Stimulated activated naive B cell treated with anti-CD40 and anti-IgM and Interleukin-4, amounts not matched to agents 10 μg/mL and 1 μg/mL and 100 μg/mL, for 72 hours (primary cell): ENCODE data around the gene TMED8.
"Not testable (repeated sequence)": the region's sequence is repeated elsewhere in the genome, so short reads cannot be mapped to it uniquely, and the experiment has no call there.

Source experiments
- ATAC-seq, 2 donors: fragments of 150-1000 bp; cut with Tn5 transposase; replicated peaks; 2 replicates each; pipeline ENCODE4 v1.10.0; 2021; ENCODE audit warnings: moderate library complexity in 1 of 2
- DNase-seq: peaks from one replicate; pipeline ENCODE4 v3.0.0; 2021
- H3K27ac Mint-ChIP-seq: one replicate; pipeline ENCODE4 v1.8.0; 2022; ENCODE audit warnings: mild to moderate bottlenecking, mixed read lengths
- H3K27me3 Mint-ChIP-seq, 2 donors: one replicate each; pipeline ENCODE4 v1.8.0; 2022; ENCODE audit warnings: mixed read lengths in 2 of 2
- H3K36me3 Mint-ChIP-seq, 2 donors: one replicate each; pipeline ENCODE4 v1.8.0; 2022; ENCODE audit warnings: mixed read lengths in 2 of 2, mild to moderate bottlenecking in 1 of 2
- H3K4me1 Mint-ChIP-seq, 2 donors: one replicate each; pipeline ENCODE4 v1.8.0; 2022; ENCODE audit warnings: mixed read lengths in 2 of 2, mild to moderate bottlenecking in 1 of 2
- H3K4me3 Mint-ChIP-seq, 2 donors: one replicate each; pipeline ENCODE4 v1.8.0; 2022; ENCODE audit warnings: mild to moderate bottlenecking in 2 of 2, mixed read lengths in 2 of 2, moderate library complexity in 1 of 2
- H3K9me3 Mint-ChIP-seq, 2 donors: one replicate each; pipeline ENCODE4 v1.8.0; 2022; ENCODE audit warnings: mixed read lengths in 2 of 2, mild to moderate bottlenecking in 1 of 2

TMED8 gene

GRCh38 chr14:77376771-77377501 lies at the start of gene TMED8, which contains the start of gene SAMD15:
TMED8 (minus strand) TSS chr14:77377094; CDS start chr14:77377053, 41 bp downstream.
SAMD15 (plus strand) TSS chr14:77377379; CDS start chr14:77377419, 40 bp downstream.
- peak within 1 kb of the TSS in 1 of 2 donors; percentile 96 for H3K4me3 Mint-ChIP-seq

GRCh38 chr14:77426396-77426795 lies 49.5 kb upstream of the TMED8 start:
- Mint-ChIP-seq H3K4me3 (no peak overlapping the region), H3K36me3 (peaks cover 68 to 90% of the 10 kb centered on the region in 2 donors), H3K27ac (no peak overlapping the region), H3K9me3 (no peaks in the 10 kb centered on the region), H3K4me1 (no peaks in the 10 kb centered on the region), H3K27me3 (no peaks in the 10 kb centered on the region)
- ATAC-seq (no peak), DNase-seq (no peak)

More at GRCh38 chr14:77376771-77377501, at the start of gene TMED8, which contains the start of gene SAMD15:
- H3K27me3 Mint-ChIP-seq = no peaks in the 10 kb centered on the region
- H3K4me1 Mint-ChIP-seq = peaks cover 29 to 37% of the 10 kb centered on the region in 2 donors
- H3K36me3 Mint-ChIP-seq = peaks cover 14 to 29% of the 10 kb centered on the region in 2 donors
- ATAC-seq = peak; percentile 86 to 87
- DNase-seq = peak; percentile 84
- peaks cover 0 to 5% of the 10 kb centered on the region in 2 donors for H3K9me3 Mint-ChIP-seq
- H3K27ac Mint-ChIP-seq = peak within 1 kb of the TSS; percentile 98

- Mint-ChIP-seq H3K9me3 (peaks cover 3 to 4% of the 10 kb centered on the region in 2 donors), H3K27me3 (no peaks in the 10 kb centered on the region), H3K27ac (no peak overlapping the region), H3K4me3 (no peak overlapping the region), H3K36me3 (peaks cover 71 to 96% of the 10 kb centered on the region in 2 donors), H3K4me1 (no peaks in the 10 kb centered on the region)
- ATAC-seq = no peak
- DNase-seq = no peak
Observed at GRCh38 chr14:77424862-77425261, 48.0 kb upstream of the TMED8 start.

- H3K9me3 Mint-ChIP-seq = peaks cover 6 to 7% of the 10 kb centered on the region in 2 donors
- no peaks in the 10 kb centered on the region for H3K4me1 Mint-ChIP-seq
- DNase-seq = no peak
- peaks cover 64 to 85% of the 10 kb centered on the region in 2 donors for H3K36me3 Mint-ChIP-seq
- no peaks in the 10 kb centered on the region for H3K27me3 Mint-ChIP-seq
- H3K4me3 Mint-ChIP-seq = no peak within 1 kb of the TSS
- no peak within 1 kb of the TSS for H3K27ac Mint-ChIP-seq
- no peak for ATAC-seq
Observed at GRCh38 chr14:77423423-77423822, 46.5 kb upstream of the TMED8 start, which contains the start of gene NOXRED1. NOXRED1 (minus strand) TSS chr14:77423523; CDS start chr14:77422889, 634 bp downstream.

GRCh38 chr14:77421201-77421600 lies 44.3 kb upstream of the TMED8 start:
- Mint-ChIP-seq H3K9me3 (peaks cover 11 to 13% of the 10 kb centered on the region in 2 donors), H3K4me3 (no peak overlapping the region), H3K36me3 (peaks cover 47 to 68% of the 10 kb centered on the region in 2 donors), H3K4me1 (peaks cover 0 to 3% of the 10 kb centered on the region in 2 donors), H3K27ac (no peak overlapping the region), H3K27me3 (no peaks in the 10 kb centered on the region)
- no peak for ATAC-seq
- no peak for DNase-seq

- ATAC-seq (no peak), DNase-seq (no peak)
- peaks cover 18 to 29% of the 10 kb centered on the region in 2 donors for H3K36me3 Mint-ChIP-seq
- H3K27me3 Mint-ChIP-seq = no peaks in the 10 kb centered on the region
- H3K27ac Mint-ChIP-seq = no peak overlapping the region
- peaks cover 11 to 13% of the 10 kb centered on the region in 2 donors for H3K9me3 Mint-ChIP-seq
- no peak overlapping the region for H3K4me3 Mint-ChIP-seq
- peaks cover 0 to 3% of the 10 kb centered on the region in 2 donors for H3K4me1 Mint-ChIP-seq
Observed at GRCh38 chr14:77416836-77417235, 39.9 kb upstream of the TMED8 start.

- H3K27me3 Mint-ChIP-seq, H3K4me3 Mint-ChIP-seq, H3K27ac Mint-ChIP-seq, H3K4me1 Mint-ChIP-seq, ATAC-seq, DNase-seq: not testable (repeated sequence)
- Mint-ChIP-seq H3K9me3 (peaks cover 11 to 13% of the 10 kb centered on the region in 2 donors), H3K36me3 (peaks cover 12 to 22% of the 10 kb centered on the region in 2 donors)
Observed at GRCh38 chr14:77416098-77416497, 39.2 kb upstream of the TMED8 start.

- Mint-ChIP-seq H3K9me3 (peaks cover 11 to 13% of the 10 kb centered on the region in 2 donors), H3K36me3 (peaks cover 11 to 16% of the 10 kb centered on the region in 2 donors)
- not testable (repeated sequence) for DNase-seq, H3K4me3 Mint-ChIP-seq, H3K27me3 Mint-ChIP-seq, H3K27ac Mint-ChIP-seq, ATAC-seq, H3K4me1 Mint-ChIP-seq
Observed at GRCh38 chr14:77415403-77416030, 38.6 kb upstream of the TMED8 start.

GRCh38 chr14:77409131-77409533 lies 32.2 kb upstream of the TMED8 start:
- Mint-ChIP-seq H3K36me3 (peaks cover 0 to 4% of the 10 kb centered on the region in 2 donors), H3K9me3 (no peaks in the 10 kb centered on the region), H3K4me3 (no peak overlapping the region), H3K4me1 (peaks cover 9 to 15% of the 10 kb centered on the region in 2 donors), H3K27me3 (no peaks in the 10 kb centered on the region), H3K27ac (no peak overlapping the region)
- ATAC-seq (peak; percentile 42 to 57), DNase-seq (no peak)

GRCh38 chr14:77407158-77407557 lies 30.3 kb upstream of the TMED8 start:
- Mint-ChIP-seq H3K4me3 (no peak overlapping the region), H3K9me3 (no peaks in the 10 kb centered on the region), H3K27ac (no peak overlapping the region), H3K4me1 (peaks cover 9 to 15% of the 10 kb centered on the region in 2 donors), H3K27me3 (no peaks in the 10 kb centered on the region), H3K36me3 (peaks cover 0 to 5% of the 10 kb centered on the region in 2 donors)
- ATAC-seq (peak; percentile 10 to 25), DNase-seq (no peak)

GRCh38 chr14:77406718-77407117 lies 29.8 kb upstream of the TMED8 start:
- Mint-ChIP-seq H3K9me3 (no peaks in the 10 kb centered on the region), H3K27me3 (no peaks in the 10 kb centered on the region), H3K27ac (no peak overlapping the region), H3K4me3 (no peak overlapping the region), H3K36me3 (peaks cover 0 to 5% of the 10 kb centered on the region in 2 donors), H3K4me1 (peaks cover 9 to 17% of the 10 kb centered on the region in 2 donors)
- ATAC-seq (peak in 1 of 2 donors; percentile 22), DNase-seq (no peak)

GRCh38 chr14:77406086-77406485 lies 29.2 kb upstream of the TMED8 start:
- no peaks in the 10 kb centered on the region for H3K9me3 Mint-ChIP-seq
- no peak for ATAC-seq
- H3K36me3 Mint-ChIP-seq = peaks cover 0 to 5% of the 10 kb centered on the region in 2 donors
- peaks cover 9 to 20% of the 10 kb centered on the region in 2 donors for H3K4me1 Mint-ChIP-seq
- no peaks in the 10 kb centered on the region for H3K27me3 Mint-ChIP-seq
- H3K4me3 Mint-ChIP-seq = no peak overlapping the region
- no peak for DNase-seq
- H3K27ac Mint-ChIP-seq = no peak overlapping the region

- Mint-ChIP-seq H3K36me3 (peaks cover 2 to 9% of the 10 kb centered on the region in 2 donors), H3K27me3 (no peaks in the 10 kb centered on the region), H3K4me1 (peaks cover 9 to 20% of the 10 kb centered on the region in 2 donors), H3K27ac (no peak overlapping the region), H3K9me3 (no peaks in the 10 kb centered on the region), H3K4me3 (no peak overlapping the region)
- no peak for DNase-seq
- ATAC-seq = no peak
Observed at GRCh38 chr14:77403768-77404167, 26.9 kb upstream of the TMED8 start.

GRCh38 chr14:77400216-77400615 lies 23.3 kb upstream of the TMED8 start:
- no peaks in the 10 kb centered on the region for H3K27me3 Mint-ChIP-seq
- no peak for DNase-seq
- no peak overlapping the region for H3K27ac Mint-ChIP-seq
- ATAC-seq = no peak
- peaks cover 0 to 5% of the 10 kb centered on the region in 2 donors for H3K9me3 Mint-ChIP-seq
- peaks cover 8 to 12% of the 10 kb centered on the region in 2 donors for H3K36me3 Mint-ChIP-seq
- no peak overlapping the region for H3K4me3 Mint-ChIP-seq
- peaks cover 0 to 6% of the 10 kb centered on the region in 2 donors for H3K4me1 Mint-ChIP-seq
